Gastrocnemius medialis (tissue), 4 donors: ENCODE data around the gene CYB561A3. TPM values are rescaled to one million over a fixed set of nuclear protein-coding genes. Genes with fewer than 3 reads are reported as not detected.

Source experiments
- ATAC-seq, 2 donors: fragments of 150-250 bp; one replicate each; pipeline ENCODE4 v1.9.1; 2016
- DNase-seq, 2 donors: peaks; one replicate each; pipeline ENCODE4 v3.0.0-alpha.2; 2019
- H3K27ac ChIP-seq, 4 donors: fragments of 200-600 bp; sonication (generic); 1 replicate in 1 of 4; 2 replicates in 3 of 4; pipeline ENCODE4 v1.5.1; 2016 to 2018; ENCODE audit warnings: mild to moderate bottlenecking in 2 of 4, moderate library complexity in 1 of 4
- H3K27me3 ChIP-seq, 3 donors: fragments of 200-600 bp; sonication (generic) in 2 of 3; 1 replicate in 1 of 3; 2 replicates in 2 of 3; pipeline versions ENCODE4 v1.5.1 to v1.6.0; 2016 to 2019; ENCODE audit warnings: mild to moderate bottlenecking in 1 of 3, moderate library complexity in 1 of 3
- H3K36me3 ChIP-seq, 2 donors: fragments of 200-600 bp; sonication (generic) in 1 of 2; one replicate each; pipeline ENCODE4 v1.5.1; 2017 to 2018
- H3K4me1 ChIP-seq, 2 donors: fragments of 200-600 bp; sonication (generic) in 1 of 2; one replicate each; pipeline ENCODE4 v1.5.1; 2016 to 2017; ENCODE audit warnings: mild to moderate bottlenecking in 2 of 2
- H3K4me3 ChIP-seq, 4 donors: fragments of 200-600 bp; sonication (generic) in 3 of 4; 1 replicate in 1 of 4; 2 replicates in 3 of 4; pipeline ENCODE4 v1.5.1; 2016 to 2019; ENCODE audit warnings: mild to moderate bottlenecking in 2 of 4
- H3K9me3 ChIP-seq, 3 donors: fragments of 200-600 bp; sonication (generic) in 2 of 3; 1 replicate in 1 of 3; 2 replicates in 2 of 3; pipeline ENCODE4 v1.5.1; 2016 to 2019
- POLR2A ChIP-seq, 2 donors: fragments of 450-650 bp; IDR thresholded peaks; one replicate each; pipeline ENCODE4 v1.6.1; 2017; ENCODE audit warnings: antibody characterized with exemption in 2 of 2, mild to moderate bottlenecking in 2 of 2, moderate library complexity in 2 of 2
- in situ Hi-C, 4 donors: fragments of 200-750 bp; cut with MboI; loops; one replicate each; pipeline versions ENCODE4 v1.15.0 to v1.8.0; 2017; ENCODE audit warnings: low sequenced_read_pairs in 4 of 4
- intact Hi-C: fragments of 100-400 bp; cut with DNase I; formaldehyde crosslinking; loops from one replicate; pipeline ENCODE4 v1.15.1; 2023; ENCODE audit warnings: low total_unique reads
- total RNA-seq, 4 donors: library from RNA; depleted of rRNA; stranded (reverse); fragments of >200 nt; gene quantifications; one replicate each; pipeline versions ENCODE4 v1.1.0 to v1.2.3, GENCODE V29; 2016
- TF ChIP-seq, protein P1 (sequence below), 5 experiments: fragments of 450-650 bp in 3 of 5; fragments of 200-600 bp in 2 of 5; sonication (generic) in 2 of 5; IDR thresholded peaks in 4 of 5; conservative IDR thresholded peaks in 1 of 5; 1 replicate in 4 of 5; 2 replicates in 1 of 5; pipeline ENCODE4 v1.5.1; 2016 to 2019; ENCODE audit warnings: antibody characterized with exemption in 5 of 5, mild to moderate bottlenecking in 3 of 5, moderate library complexity in 3 of 5

The CYB561A3 gene
- total RNA-seq, 4 donors from 2014 or later, result 23.7 to 56.6 (median 26.4) TPM

DNA sequence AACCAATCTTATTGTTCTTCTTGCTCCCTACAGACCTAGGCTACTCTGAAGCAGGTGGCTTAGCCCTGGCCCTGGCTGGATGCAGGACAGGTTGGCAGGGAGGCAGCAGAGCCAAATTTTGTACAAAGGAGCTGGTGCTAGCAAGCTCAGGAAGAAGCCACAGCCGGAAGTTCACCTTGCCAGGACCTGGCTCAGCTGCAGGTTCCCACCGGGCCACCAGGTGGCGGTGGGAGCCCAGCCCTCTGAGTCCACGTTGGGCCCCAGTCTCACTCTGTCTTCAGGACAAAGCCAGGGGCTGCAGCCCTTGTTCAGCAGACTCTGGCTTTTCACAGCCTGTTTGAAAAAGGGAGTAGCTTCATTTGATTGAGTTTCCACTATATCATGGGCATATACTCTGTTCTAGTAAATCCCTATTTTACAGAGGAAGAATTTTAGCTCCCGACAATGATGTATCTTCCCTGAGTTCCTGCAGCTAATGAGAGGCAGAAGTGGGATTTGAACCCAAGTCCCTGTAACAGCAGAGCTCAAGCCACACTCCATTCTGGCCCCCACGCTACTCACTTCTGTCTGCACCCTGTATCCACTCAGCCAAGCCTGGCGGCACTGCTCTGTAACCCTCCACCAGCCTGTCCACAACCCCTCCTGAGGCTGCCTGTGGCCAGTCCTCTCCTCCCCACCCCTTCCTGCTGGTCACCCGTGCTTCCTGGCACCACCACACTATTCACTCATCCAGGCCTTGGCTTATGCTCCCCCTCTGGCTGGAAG is 25.3 kb downstream of the CYB561A3 start:
- H3K4me3 ChIP-seq, result no peak overlapping the region
- TF ChIP-seq, protein P1, sequence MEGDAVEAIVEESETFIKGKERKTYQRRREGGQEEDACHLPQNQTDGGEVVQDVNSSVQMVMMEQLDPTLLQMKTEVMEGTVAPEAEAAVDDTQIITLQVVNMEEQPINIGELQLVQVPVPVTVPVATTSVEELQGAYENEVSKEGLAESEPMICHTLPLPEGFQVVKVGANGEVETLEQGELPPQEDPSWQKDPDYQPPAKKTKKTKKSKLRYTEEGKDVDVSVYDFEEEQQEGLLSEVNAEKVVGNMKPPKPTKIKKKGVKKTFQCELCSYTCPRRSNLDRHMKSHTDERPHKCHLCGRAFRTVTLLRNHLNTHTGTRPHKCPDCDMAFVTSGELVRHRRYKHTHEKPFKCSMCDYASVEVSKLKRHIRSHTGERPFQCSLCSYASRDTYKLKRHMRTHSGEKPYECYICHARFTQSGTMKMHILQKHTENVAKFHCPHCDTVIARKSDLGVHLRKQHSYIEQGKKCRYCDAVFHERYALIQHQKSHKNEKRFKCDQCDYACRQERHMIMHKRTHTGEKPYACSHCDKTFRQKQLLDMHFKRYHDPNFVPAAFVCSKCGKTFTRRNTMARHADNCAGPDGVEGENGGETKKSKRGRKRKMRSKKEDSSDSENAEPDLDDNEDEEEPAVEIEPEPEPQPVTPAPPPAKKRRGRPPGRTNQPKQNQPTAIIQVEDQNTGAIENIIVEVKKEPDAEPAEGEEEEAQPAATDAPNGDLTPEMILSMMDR (IDR thresholded peaks at IDR 0.05 in 4 of 5, conservative IDR thresholded peaks at IDR 0.05 in 1 of 5), result peak; percentile 93 to 100 (median 98)
- TF ChIP-seq POLR2A (IDR thresholded peaks at IDR 0.05), result no peak
- H3K4me1 ChIP-seq, result peaks cover 15 to 24% of the 10 kb centered on the region in 2 donors
- in situ Hi-C loops (loop anchor here (5.0 kb wide), 1 partner anchor 51 kb away; no protein-coding TSS in a partner anchor), intact Hi-C loops (loop anchor here (1.0 kb wide), 1 partner anchor 49 kb away; no protein-coding TSS in a partner anchor)
- DNase-seq (peak; percentile 52 to 80), ATAC-seq (peak; percentile 34 to 58)
- peak overlapping the region; percentile 43 to 72 (median 62) for H3K27ac ChIP-seq
- peaks cover 0 to 8% of the 10 kb centered on the region in 2 donors for H3K36me3 ChIP-seq
- no peaks in the 10 kb centered on the region for H3K27me3 ChIP-seq
- no peaks in the 10 kb centered on the region for H3K9me3 ChIP-seq

DNA sequence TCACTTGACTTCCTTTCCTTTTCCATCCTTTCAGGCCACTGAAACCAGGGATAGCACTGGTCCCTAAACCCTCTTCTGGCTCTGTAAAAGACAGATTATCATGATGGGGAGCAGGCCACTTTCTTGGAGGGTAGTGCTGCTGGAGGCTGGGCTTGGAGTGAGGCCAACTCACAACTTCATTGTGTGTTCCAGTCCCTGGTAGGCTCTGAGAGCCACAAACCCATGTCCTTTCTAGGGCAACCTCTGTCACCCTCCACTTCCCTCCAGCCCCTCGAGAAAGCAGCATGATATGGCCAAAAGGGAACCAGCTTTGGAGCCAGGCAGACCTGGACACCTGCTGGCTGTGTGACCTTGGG is 26.3 kb downstream of the CYB561A3 start:
- Histone ChIP-seq H3K4me3 (no peak overlapping the region), H3K27me3 (no peaks in the 10 kb centered on the region), H3K36me3 (peaks cover 0 to 8% of the 10 kb centered on the region in 2 donors), H3K9me3 (no peaks in the 10 kb centered on the region), H3K4me1 (peaks cover 25 to 27% of the 10 kb centered on the region in 2 donors), H3K27ac (peak overlapping the region in 1 of 4 donors; percentile 72)
- DNase-seq (no peak), ATAC-seq (no peak)
- in situ Hi-C loops, result loop anchor here (5.0 kb wide), 1 partner anchor 52 kb away; no protein-coding TSS in a partner anchor
- TF ChIP-seq, protein P1 (IDR thresholded peaks at IDR 0.05 in 4 of 5, conservative IDR thresholded peaks at IDR 0.05 in 1 of 5), result no peak
- no peak for TF ChIP-seq POLR2A (IDR thresholded peaks at IDR 0.05)
- intact Hi-C loops, result no loop called here

DNA sequence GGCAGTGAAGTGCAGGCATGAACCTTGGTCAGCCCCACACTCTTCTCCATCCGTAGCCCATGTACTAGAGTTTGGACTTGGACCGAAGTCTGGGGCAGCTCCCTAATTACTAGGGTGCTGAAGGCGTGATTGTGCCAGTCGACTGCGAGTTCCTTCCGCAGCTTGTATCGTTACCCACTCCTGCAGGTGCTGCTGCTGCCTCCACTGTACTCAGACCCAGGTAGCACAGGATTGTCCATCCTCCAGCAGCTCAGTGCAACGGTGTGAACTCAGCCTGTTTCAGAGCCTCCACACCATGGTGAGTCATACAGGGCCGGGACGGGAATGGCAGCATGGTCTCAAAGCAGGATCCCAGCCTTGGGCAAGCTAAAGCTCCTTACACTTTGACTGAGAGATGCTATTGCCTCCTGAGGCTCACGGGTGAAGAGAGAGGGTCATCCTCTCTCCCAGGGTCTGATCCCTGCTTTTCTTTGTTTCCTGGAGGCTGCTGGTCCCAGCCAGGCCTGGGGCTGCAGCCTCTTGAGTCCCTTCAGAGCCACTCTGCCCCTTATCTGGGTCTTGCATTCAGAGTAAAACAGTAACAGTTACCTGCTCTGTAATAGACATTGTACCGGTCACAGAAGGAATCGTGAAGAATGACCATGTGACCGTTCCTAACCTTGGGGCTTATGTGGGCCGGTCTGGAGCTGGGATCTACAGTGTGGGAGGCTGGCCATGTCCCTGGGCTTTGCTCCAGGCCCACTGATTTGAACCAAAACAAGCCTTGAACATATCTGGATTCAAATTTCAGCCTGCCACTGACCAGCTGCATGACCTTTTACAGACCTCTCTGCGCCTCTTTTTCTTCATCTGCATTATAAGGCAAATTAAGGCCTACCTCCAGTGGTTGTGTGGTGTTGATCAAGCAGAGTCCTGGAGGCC is 27.0 kb downstream of the CYB561A3 start:
- Histone ChIP-seq H3K36me3 (peaks cover 0 to 13% of the 10 kb centered on the region in 2 donors), H3K27ac (peak overlapping the region in 2 of 4 donors; percentile 12 to 99), H3K27me3 (no peaks in the 10 kb centered on the region), H3K9me3 (no peaks in the 10 kb centered on the region), H3K4me1 (peaks cover 27 to 28% of the 10 kb centered on the region in 2 donors), H3K4me3 (no peak overlapping the region)
- in situ Hi-C loops, result loop anchor here (5.0 kb wide), 1 partner anchor 53 kb away; no protein-coding TSS in a partner anchor
- ATAC-seq, result no peak
- no peak for DNase-seq
- intact Hi-C loops, result no loop called here
- TF ChIP-seq, protein P1 (IDR thresholded peaks at IDR 0.05 in 4 of 5, conservative IDR thresholded peaks at IDR 0.05 in 1 of 5), result no peak
- TF ChIP-seq POLR2A (IDR thresholded peaks at IDR 0.05), result no peak

DNA sequence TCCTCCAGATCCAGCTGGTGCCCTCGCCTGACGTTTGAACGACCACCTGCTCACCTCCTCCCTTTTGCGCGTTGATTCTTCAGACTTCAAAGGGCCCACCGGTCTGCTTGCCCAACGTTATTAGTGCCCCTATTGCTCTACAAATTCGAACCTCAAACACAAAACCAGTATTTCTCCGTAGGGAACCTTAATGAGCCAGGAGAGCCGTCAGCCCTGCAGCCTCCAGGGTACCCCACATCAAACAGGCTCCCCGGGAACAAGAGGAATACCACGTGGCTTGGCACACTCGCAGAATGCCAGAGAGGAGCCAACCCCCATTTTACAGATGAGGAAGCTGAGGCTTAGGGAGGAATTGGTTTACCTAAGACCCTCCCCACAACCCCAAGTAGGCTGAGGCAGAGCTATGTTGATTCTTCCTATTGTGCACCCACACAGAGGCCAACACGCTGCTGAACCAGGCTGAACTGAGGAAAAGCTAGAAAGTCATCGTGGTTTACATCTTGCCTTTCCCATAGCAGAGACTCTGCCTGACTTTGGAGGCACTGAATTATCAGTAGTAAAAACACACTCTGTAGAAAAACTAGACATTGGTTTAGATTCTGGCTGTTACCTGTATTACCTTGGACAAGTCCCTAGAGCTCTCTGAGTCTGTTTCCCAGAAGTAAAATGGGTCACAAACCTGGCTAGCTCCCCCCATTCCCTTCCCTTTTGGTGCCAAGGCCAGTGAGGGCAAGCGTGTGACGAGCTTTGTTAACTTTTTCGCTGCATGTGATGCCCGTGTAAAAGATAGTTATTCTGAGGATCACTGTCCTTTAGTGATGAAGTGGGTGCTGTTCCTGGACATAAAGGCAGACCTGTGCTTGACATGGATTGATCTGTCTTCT is 27.9 kb downstream of the CYB561A3 start:
- peaks cover 0 to 20% of the 10 kb centered on the region in 2 donors for H3K36me3 ChIP-seq
- H3K27ac ChIP-seq, result peak overlapping the region; percentile 93 to 99 (median 97)
- TF ChIP-seq POLR2A (IDR thresholded peaks at IDR 0.05), result no peak
- TF ChIP-seq, protein P1 (IDR thresholded peaks at IDR 0.05 in 4 of 5, conservative IDR thresholded peaks at IDR 0.05 in 1 of 5), result peak in 1 of 5 experiments; percentile 5
- no peaks in the 10 kb centered on the region for H3K9me3 ChIP-seq
- peaks cover 27 to 35% of the 10 kb centered on the region in 2 donors for H3K4me1 ChIP-seq
- DNase-seq (peak in 1 of 2 donors; percentile 12), ATAC-seq (no peak)
- no peaks in the 10 kb centered on the region for H3K27me3 ChIP-seq
- peak overlapping the region; percentile 89 to 100 (median 98) for H3K4me3 ChIP-seq
- in situ Hi-C loops (no loop called here), intact Hi-C loops (loop anchor here (1.0 to 2.0 kb wide), 2 partner anchors 28 to 247 kb away; partner anchors contain the start of genes CYB561A3 and SYT7)
